GM23248 (cell line): ENCODE results near the gene CCDC77. TPM values are rescaled to one million over a fixed set of nuclear protein-coding genes. Genes with fewer than 3 reads are reported as not detected.

Experiments used
- DNase-seq: peaks from one replicate; pipeline ENCODE4 v3.0.0-alpha.2; 2015
- H2AFZ ChIP-seq: fragments of 200-600 bp; sonication (generic); 2 replicates; pipeline ENCODE4 v1.6.1; 2016; ENCODE audit warnings: antibody characterized with exemption
- H3F3A ChIP-seq: fragments of 200-600 bp; sonication (generic); 2 replicates; pipeline ENCODE4 v1.6.1; 2016; ENCODE audit warnings: mild to moderate bottlenecking, antibody characterized with exemption, mixed run types; ENCODE audit not compliant: insufficient read depth
- H3K27ac ChIP-seq: fragments of 200-600 bp; sonication (generic); 2 replicates; pipeline ENCODE4 v1.5.1; 2016; ENCODE audit warnings: mild to moderate bottlenecking
- H3K27me3 ChIP-seq: fragments of 200-600 bp; sonication (generic); replicated peaks from 2 replicates; pipeline ENCODE4 v1.6.1; 2016; ENCODE audit warnings: mild to moderate bottlenecking; ENCODE audit not compliant: insufficient read depth
- H3K36me3 ChIP-seq: fragments of 200-600 bp; sonication (generic); 2 replicates; pipeline ENCODE4 v1.6.1; 2016; ENCODE audit warnings: low read depth, mild to moderate bottlenecking
- H3K4me1 ChIP-seq: fragments of 200-600 bp; sonication (generic); 2 replicates; pipeline ENCODE4 v1.6.1; 2016; ENCODE audit warnings: mild to moderate bottlenecking; ENCODE audit not compliant: insufficient read depth
- H3K4me2 ChIP-seq: fragments of 200-600 bp; sonication (generic); one replicate; pipeline ENCODE4 v1.6.1; 2016; ENCODE audit warnings: mild to moderate bottlenecking; ENCODE audit not compliant: unreplicated experiment
- H3K4me3 ChIP-seq: fragments of 200-600 bp; sonication (generic); 2 replicates; pipeline ENCODE4 v1.5.1; 2016; ENCODE audit warnings: mild to moderate bottlenecking
- H3K79me2 ChIP-seq: fragments of 200-600 bp; sonication (generic); 2 replicates; pipeline ENCODE4 v1.6.1; 2016; ENCODE audit warnings: mild to moderate bottlenecking; ENCODE audit not compliant: insufficient read depth
- H3K9ac ChIP-seq: fragments of 200-600 bp; sonication (generic); 2 replicates; pipeline ENCODE4 v1.6.1; 2016; ENCODE audit warnings: mild to moderate bottlenecking
- H3K9me2 ChIP-seq: fragments of 200-600 bp; sonication (generic); 2 replicates; pipeline ENCODE4 v1.6.1; 2016; ENCODE audit warnings: mixed run types, mild to moderate bottlenecking, moderate library complexity; ENCODE audit not compliant: insufficient read depth
- H3K9me3 ChIP-seq: fragments of 200-600 bp; sonication (generic); one replicate; pipeline ENCODE4 v1.6.1; 2017; ENCODE audit warnings: low read depth
- H4K20me1 ChIP-seq: fragments of 200-600 bp; sonication (generic); 2 replicates; pipeline ENCODE4 v1.6.0; 2016; ENCODE audit not compliant: insufficient read depth
- EZH2 ChIP-seq: fragments of 200-600 bp; sonication (generic); IDR thresholded peaks from 2 replicates; pipeline ENCODE4 v1.6.1; 2018; ENCODE audit warnings: antibody characterized with exemption, mild to moderate bottlenecking; ENCODE audit not compliant: insufficient read depth, poor library complexity, severe bottlenecking
- EZH2phosphoT487 ChIP-seq: fragments of 200-600 bp; sonication (generic); IDR thresholded peaks from 2 replicates; pipeline ENCODE4 v1.6.1; 2018; ENCODE audit warnings: antibody characterized with exemption, moderate library complexity, mild to moderate bottlenecking, low read depth; ENCODE audit not compliant: insufficient read depth
- WGBS, 2 experiments: methylation state at CpG; one replicate each; pipeline ENCODE4 v1.1.6; 2015 to 2017; ENCODE audit warnings: low lambda C conversion rate in 2 of 2, low coverage in 1 of 2; ENCODE audit errors: missing lambda C conversion rate in 2 of 2; 5-methylcytosine and 5-hydroxymethylcytosine counted together
- in situ Hi-C: fragments of 300-500 bp; cut with MboI; formaldehyde crosslinking; loops from 2 replicates; pipeline ENCODE4 v1.15.0; 2020
- polyA plus RNA-seq: library from polyadenylated mRNA; unstranded; fragments of >200 nt; fragmentation: Nextera tagmentation; extraction: Ambion mirVana; gene quantifications from 2 replicates; pipeline ENCODE4 v1.2.1, GENCODE V29; 2016
- total RNA-seq: library from RNA; depleted of rRNA; stranded (reverse); fragments of >200 nt; shearing (Covaris generic); gene quantifications from 2 replicates; pipeline ENCODE4 v1.2.3, GENCODE V29; 2014; rRNA removed

CCDC77 gene
- 6.3 and 9.9 TPM in 2 replicates for total RNA-seq
- polyA plus RNA-seq, result 4.5 and 8.3 TPM in 2 replicates

DNA sequence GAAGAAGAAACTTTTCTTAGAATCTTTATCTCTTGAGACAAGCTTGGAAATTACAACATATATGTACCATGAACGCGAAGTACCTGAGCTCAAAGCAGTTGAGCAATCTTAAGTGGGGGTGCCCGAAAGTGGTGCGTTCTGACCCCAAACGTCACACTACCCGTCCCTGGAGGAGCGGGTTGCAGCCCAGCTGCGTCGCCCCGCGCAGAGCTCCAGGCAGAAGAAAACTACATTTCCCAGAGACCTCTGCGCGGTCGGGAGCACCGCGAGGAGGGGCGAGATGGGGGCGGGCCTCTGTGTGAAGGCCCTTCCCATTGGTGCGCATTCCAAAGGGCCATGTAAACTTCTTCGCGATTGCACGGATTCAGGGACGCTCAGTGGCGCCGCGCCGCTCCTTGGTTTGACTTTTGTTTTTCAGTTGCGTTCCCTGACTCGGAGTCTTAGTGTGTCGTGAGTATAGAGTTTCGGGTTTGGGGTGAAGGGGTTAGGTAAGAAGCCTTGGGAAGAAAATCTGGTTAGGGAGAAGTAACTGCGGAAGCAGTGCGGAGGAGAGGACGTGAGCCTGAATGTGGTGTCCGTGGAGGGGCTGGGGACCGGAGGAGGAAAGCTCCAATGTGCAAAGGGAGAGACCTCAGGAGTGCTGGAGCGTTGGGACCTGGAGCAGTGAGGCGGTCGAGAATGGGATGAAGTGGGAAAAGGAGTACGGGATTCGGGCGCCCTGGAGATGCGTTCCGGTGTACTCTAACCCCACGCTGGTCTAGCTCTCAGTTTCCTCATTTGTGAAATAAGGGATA is at the start of gene CCDC77:
CCDC77 (plus strand) TSS at position 410 of the 794 bp plus-strand sequence. CDS start 7,740 bp downstream, outside the sequence.
- Histone ChIP-seq H3K4me1 (no peaks in the 10 kb centered on the region), H4K20me1 (no peaks in the 10 kb centered on the region), H3K4me2 (peak within 1 kb of the TSS; percentile 94), H3K27me3 (no peaks in the 10 kb centered on the region), H3K36me3 (no peaks in the 10 kb centered on the region), H3K9me2 (no peaks in the 10 kb centered on the region), H3F3A (no peaks in the 10 kb centered on the region), H3K9me3 (no peaks in the 10 kb centered on the region), H3K9ac (peak within 1 kb of the TSS; percentile 82), H2AFZ (peak within 1 kb of the TSS; percentile 91), H3K79me2 (peaks cover 28% of the 10 kb centered on the region), H3K27ac (peak within 1 kb of the TSS; percentile 72), H3K4me3 (peak within 1 kb of the TSS; percentile 95)
- DNase-seq, result peak; percentile 96
- TF ChIP-seq EZH2 (no peak), EZH2phosphoT487 (no peak)
- 1% methylated on average over 45 of the region's 45 CpGs for WGBS, 2 experiments
- in situ Hi-C loops, result no loop called here

DNA sequence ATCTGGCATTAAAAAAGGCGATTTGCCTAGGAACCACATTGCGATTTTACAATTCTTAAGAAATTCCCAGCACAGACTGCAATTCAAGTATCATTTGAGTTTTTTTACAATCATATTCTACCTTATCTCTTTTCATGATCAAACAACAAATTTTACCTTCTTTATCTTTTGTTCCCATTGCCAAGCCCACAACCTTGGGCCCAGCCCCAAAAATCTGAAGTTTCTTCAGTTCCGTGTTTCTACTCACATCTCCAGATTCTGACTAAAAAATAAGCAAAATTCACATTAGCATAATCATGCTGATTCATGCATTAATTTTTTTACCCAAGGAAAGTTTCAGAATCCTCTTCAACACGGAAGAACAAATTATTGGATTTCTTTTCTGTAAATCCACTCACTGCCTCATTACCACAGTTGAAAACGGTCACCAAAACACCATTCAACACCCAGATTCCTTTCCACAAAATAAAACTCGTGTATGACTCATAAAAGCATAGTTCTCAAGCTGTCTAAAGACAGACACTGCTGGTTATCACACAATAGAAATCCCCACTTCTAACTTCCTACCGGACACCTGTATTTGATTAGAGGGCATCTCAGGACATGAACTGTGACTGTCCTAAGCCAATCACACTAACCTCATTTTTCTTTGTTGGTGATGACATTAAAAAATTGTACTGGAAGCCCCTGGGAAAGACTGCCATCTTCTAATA is 45.0 kb upstream of the CCDC77 start:
- Histone ChIP-seq H2AFZ (no peak overlapping the region), H3K9me3 (no peaks in the 10 kb centered on the region), H3K4me1 (peaks cover 22% of the 10 kb centered on the region), H3K4me2 (peak overlapping the region; percentile 11), H3K9me2 (no peaks in the 10 kb centered on the region), H4K20me1 (0 out of 2 replicates have a peak, but pooled peaks cover 3% of the 10 kb centered on the region), H3K36me3 (peaks cover 49% of the 10 kb centered on the region), H3K4me3 (no peak overlapping the region), H3K9ac (no peak overlapping the region), H3K27ac (peak overlapping the region; percentile 55), H3K27me3 (no peaks in the 10 kb centered on the region), H3K79me2 (peaks cover 57% of the 10 kb centered on the region), H3F3A (peaks cover 31% of the 10 kb centered on the region)
- in situ Hi-C loops, result no loop called here
- TF ChIP-seq EZH2phosphoT487 (no peak), EZH2 (no peak)
- DNase-seq, result peak; percentile 67
- 58 to 61% methylated on average over 7 of the region's 7 CpGs for WGBS, 2 experiments

DNA sequence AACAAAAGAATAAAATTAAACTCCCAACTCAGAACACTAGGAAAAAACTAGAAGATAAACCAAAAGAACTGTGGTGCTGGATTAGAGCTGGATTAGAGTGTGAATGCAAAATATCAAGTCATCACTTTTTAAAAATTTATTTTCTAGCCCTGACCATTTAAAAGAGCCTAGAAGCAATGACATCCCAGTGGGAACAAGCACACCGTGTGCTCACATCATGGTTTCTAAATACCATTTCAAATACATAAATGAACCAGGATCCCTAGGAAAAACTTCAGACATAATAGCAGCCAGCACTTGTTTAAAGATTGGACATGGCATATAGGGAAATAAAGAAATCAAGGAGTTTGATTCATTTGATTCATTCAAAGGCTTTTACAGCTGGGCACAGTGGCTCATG is 42.4 kb upstream of the CCDC77 start:
- Histone ChIP-seq H3K79me2 (peaks cover 80% of the 10 kb centered on the region), H3K9me3 (no peaks in the 10 kb centered on the region)

DNA sequence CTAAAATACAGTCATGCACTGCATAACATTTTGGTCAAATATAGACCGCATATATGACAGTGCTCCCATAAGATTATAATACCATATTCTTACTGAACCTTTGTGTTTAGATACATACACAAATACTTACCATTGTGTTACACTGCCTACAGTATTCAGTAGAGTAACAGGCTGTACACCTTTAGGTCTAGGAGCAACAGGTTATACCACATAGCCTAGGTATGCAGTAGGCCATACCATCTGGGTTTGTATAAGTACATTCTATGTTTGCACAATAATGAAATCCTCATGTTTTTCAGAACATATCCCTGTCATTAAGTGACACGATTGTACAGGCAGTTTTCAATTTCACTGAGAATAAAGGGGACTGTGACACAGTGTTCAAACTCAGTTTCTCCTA is 34.6 kb upstream of the CCDC77 start:
- H3K36me3 ChIP-seq, result peaks cover 80% of the 10 kb centered on the region
- H3K4me3 ChIP-seq, result no peak overlapping the region
- H3K9me3 ChIP-seq, result no peaks in the 10 kb centered on the region
- no peak overlapping the region for H2AFZ ChIP-seq
- no peaks in the 10 kb centered on the region for H3K27me3 ChIP-seq
- DNase-seq, result no peak
- H4K20me1 ChIP-seq, result 0 out of 2 replicates have a peak, but pooled peaks cover 5% of the 10 kb centered on the region
- H3K4me2 ChIP-seq, result no peak overlapping the region
- TF ChIP-seq EZH2, result no peak
- TF ChIP-seq EZH2phosphoT487, result no peak
- H3K9me2 ChIP-seq, result no peaks in the 10 kb centered on the region
- in situ Hi-C loops, result no loop called here
- WGBS, 2 experiments, result 73 to 81% methylated on average over 2 of the region's 2 CpGs
- no peak overlapping the region for H3K27ac ChIP-seq
- H3K79me2 ChIP-seq, result peaks cover 46% of the 10 kb centered on the region
- peaks cover 3% of the 10 kb centered on the region; the same call in 1 of the 2 replicates for H3F3A ChIP-seq
- H3K4me1 ChIP-seq, result no peaks in the 10 kb centered on the region
- no peak overlapping the region for H3K9ac ChIP-seq

More for the DNA sequence above, 42.4 kb upstream of the CCDC77 start:
- H3K4me3 ChIP-seq, result no peak overlapping the region
- peaks cover 11% of the 10 kb centered on the region for H3K4me1 ChIP-seq
- in situ Hi-C loops, result no loop called here
- TF ChIP-seq EZH2, result no peak
- TF ChIP-seq EZH2phosphoT487, result no peak
- WGBS, 2 experiments, result 95 to 100% methylated on average over 1 of the region's 1 CpG
- DNase-seq, result no peak
- H4K20me1 ChIP-seq, result 0 out of 2 replicates have a peak, but pooled peaks cover 8% of the 10 kb centered on the region
- peaks cover 23% of the 10 kb centered on the region; the same call in 1 of the 2 replicates for H3F3A ChIP-seq
- no peaks in the 10 kb centered on the region for H3K27me3 ChIP-seq
- no peak overlapping the region for H3K4me2 ChIP-seq
- peaks cover 60% of the 10 kb centered on the region for H3K36me3 ChIP-seq
- no peak overlapping the region for H3K9ac ChIP-seq
- H2AFZ ChIP-seq, result no peak overlapping the region
- H3K9me2 ChIP-seq, result no peaks in the 10 kb centered on the region
- H3K27ac ChIP-seq, result no peak overlapping the region
